ENCODE results near the gene ZNF507.
"Not testable (repeated sequence)": the region's sequence is repeated elsewhere in the genome, so short reads cannot be mapped to it uniquely, and the experiment has no call there.

The ZNF507 gene

GRCh38 chr19:32415246-32415645 lies 69.8 kb downstream of the ZNF507 start:
- no peak for DNase-seq (ENCODE audit: low read depth)

GRCh38 chr19:32415669-32416068 lies 70.3 kb downstream of the ZNF507 start:
- no peak for DNase-seq (ENCODE audit: low read depth)

GRCh38 chr19:32416749-32417456 lies 71.5 kb downstream of the ZNF507 start:
- DNase-seq (ENCODE audit: low read depth) = no peak

- DNase-seq (ENCODE audit: low read depth) = no peak
These were observed 72.7 kb downstream of the ZNF507 start for GRCh38 chr19:32418155-32418554.

- DNase-seq (ENCODE audit: low read depth) = no peak
These were observed 76.4 kb downstream of the ZNF507 start for GRCh38 chr19:32421589-32422361.

- DNase-seq (ENCODE audit: low read depth) = no peak
These were observed 77.0 kb downstream of the ZNF507 start for GRCh38 chr19:32422435-32422834.

- not testable (repeated sequence) for DNase-seq (ENCODE audit: low read depth)
These were observed 78.5 kb downstream of the ZNF507 start for GRCh38 chr19:32423944-32424343.

GRCh38 chr19:32427536-32427935 lies 82.1 kb downstream of the ZNF507 start:
- no peak for DNase-seq (ENCODE audit: low read depth)

GRCh38 chr19:32436692-32437091 lies 91.3 kb downstream of the ZNF507 start:
- no peak for DNase-seq (ENCODE audit: low read depth)

GRCh38 chr19:32437096-32437495 lies 91.7 kb downstream of the ZNF507 start:
- no peak for DNase-seq (ENCODE audit: low read depth)
